Erythroblast (primary cell): ENCODE results near the gene TNFRSF9.

Experiments
- GATA1 ChIP-seq: IDR thresholded peaks from 2 replicates; pipeline ENCODE4 v1.6.1; 2011; ENCODE audit warnings: low read depth, mild to moderate bottlenecking, control low read depth, low read length, moderate library complexity
- POLR2A ChIP-seq: IDR thresholded peaks from 2 replicates; pipeline ENCODE4 v1.6.1; 2011; ENCODE audit warnings: mild to moderate bottlenecking, low read length

DNA sequence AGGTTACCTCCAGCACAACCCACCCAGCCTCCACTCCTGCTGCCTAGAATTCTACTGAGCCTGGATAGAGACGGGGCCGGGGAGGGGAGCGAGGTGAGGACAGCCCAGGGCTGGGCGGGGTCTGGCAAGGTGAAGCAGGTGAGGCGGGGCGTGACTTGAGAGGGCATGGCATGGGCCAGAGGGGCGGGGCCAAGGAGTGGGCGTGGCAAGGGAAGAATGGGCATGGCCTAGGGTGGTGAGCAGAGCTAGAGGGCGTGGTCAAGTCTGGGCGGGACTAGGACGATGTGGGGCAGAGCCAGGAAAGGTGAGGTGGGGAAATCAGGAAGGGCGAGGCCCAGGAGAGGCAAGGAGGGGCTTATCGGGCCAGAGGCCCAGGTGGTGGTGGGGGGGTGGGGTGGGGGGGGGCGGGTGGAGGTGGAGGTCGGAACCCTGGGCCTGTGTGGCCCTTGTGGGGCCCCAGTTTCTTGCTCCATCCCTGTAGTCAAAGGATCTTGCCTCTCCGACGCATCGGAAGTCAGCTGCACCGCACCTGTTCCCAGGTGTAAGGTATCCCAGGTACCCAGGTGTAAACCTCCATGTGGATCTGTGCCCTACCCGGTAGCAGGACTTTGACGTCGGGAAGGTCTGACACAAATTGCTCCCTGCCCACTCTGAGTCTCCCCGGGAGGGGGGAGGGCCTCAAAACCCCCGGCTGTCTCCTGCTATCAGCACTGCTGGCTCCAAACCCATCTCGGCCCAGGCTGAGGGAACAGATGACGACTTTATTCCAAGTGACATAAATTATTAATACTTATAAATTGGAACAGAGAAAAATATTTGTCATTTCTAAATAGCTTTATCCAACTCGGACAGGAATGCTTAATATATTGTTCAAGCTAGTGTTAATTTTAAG is 54.9 kb downstream of the TNFRSF9 start:
- no peak for TF ChIP-seq POLR2A
- no peak for TF ChIP-seq GATA1
